ELR (cell line): ENCODE measurements around the gene RETREG1.
"Not testable (repeated sequence)": the region's sequence is repeated elsewhere in the genome, so short reads cannot be mapped to it uniquely, and the experiment has no call there.

Experiments used
- DNase-seq: peaks from one replicate; pipeline ENCODE4 v3.0.0-alpha.2; 2015; ENCODE audit warnings: low read depth

The RETREG1 gene

DNA sequence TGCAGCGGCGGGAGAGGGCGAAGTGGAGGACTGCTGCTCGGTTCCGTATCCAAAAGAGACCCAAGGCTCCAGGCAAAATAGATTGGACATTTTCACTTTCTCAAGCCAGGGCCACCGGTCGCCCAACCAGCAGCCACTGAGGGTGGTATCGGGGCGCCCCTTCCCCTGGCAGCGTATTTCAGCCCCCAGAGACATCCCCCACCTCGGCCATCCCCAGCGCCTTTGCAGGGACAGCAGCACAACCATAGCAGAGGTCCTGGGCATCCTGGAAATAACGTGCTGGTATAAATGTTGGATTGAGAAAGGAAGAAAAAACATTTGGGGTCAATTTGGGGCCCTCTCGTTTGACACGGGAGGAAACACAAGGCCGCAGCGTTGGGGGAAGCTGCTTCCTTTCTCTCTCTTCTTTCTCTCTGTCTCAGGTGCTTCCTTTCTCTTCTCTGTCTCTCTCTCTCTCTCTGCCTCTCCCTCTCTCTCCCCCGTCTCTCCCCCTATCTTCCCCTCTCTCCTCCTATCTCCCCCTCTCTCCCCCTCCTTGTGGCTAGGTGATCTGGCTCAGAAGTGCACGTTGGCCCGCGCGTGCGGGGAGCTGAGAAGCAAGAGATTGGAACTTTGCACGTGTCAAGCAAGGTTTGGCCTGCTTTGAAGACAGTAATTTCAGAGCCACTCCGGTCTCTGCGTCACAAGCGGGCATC lies 624 bp upstream of the RETREG1 start:
- no peak for DNase-seq

DNA sequence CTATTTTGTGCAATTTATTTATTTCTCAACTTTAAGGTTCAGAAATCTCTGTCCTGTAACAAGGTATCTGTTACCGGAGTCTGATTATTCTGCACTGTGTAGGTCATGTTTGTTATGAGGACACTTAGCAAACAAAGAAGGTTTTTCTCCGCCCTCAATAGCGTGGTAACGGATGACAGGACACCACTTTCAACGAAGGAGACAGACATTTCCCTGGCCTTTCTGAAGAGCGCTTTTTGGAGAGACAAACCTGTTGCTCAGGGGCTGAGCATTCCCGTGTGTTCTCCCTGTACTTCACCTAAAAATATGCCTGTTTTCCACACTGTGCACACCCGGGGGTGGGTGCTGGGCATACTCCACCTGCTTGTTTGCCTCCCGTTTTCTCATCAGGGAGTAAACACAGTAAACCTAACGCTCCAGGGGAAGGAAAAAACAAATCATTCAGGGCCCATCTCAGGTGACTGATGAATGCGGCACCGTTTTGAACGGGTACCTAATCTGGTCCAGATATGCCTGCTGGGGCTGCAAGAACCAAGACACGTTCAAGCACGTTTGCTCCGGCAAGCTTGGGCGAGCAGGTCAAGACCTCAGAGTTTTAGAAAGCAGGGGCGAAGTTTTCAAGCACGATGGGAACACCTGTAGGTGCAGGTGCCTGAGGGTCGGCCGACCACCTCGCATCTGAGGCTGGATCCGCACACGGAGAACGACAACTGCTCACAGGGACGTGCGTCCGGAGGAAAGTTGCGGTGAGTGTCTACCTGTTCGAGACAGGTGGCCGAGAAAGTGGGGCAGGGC lies 859 bp downstream of the RETREG1 start:
- DNase-seq = no peak

DNA sequence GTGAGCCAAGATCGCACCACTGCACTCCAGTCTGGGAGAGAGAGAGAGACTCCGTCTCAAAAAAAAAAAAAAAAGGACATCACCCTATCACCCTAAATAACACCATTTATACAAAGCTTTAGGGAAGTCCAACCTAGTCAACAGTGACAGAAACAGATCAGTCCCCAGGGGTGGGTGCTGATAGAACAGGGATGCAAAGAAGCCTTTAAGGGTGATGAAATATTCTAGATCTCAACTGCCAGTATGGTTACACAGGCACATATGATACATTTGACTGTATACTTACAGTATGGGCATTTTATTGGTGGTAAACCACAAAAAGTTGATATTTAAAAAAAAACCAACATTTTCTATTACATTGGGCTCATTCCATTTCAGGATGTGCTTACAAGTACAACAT lies 4.8 kb downstream of the RETREG1 start:
- DNase-seq = no peak

DNA sequence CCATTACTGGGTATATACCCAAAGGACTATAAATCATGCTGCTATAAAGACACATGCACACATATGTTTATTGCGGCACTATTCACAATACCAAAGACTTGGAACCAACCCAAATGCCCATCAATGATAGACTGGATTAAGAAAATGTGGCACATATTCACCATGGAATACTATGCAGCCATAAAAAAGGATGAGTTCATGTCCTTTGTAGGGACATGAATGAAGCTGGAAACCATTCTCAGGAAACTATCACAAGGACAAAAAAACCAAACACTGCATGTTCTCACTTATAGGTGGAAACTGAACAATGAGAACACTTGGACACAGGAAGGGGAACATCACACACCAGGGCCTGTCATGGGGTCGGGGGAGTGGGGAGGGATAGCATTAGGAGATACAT lies 5.9 kb downstream of the RETREG1 start:
- DNase-seq = not testable (repeated sequence)

DNA sequence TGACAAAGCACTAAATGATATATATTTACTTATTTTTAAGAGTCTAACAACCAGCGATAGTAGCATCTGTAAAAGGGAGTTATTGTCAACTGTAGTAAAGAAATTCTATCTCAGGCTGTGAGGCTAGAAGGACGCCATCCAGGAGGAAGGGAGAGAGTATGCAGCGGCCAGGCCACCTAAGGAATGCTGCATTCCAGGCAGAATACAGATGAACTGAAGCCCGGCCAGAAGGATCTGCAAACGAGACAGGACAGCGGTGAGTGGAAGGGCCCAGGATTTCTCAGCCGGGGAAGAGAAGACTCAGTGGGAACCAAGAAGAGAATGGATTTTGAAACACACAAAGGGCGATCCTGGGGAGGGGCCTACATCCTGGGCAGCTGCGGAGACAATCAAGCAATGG lies 7.4 kb downstream of the RETREG1 start:
- no peak for DNase-seq

DNA sequence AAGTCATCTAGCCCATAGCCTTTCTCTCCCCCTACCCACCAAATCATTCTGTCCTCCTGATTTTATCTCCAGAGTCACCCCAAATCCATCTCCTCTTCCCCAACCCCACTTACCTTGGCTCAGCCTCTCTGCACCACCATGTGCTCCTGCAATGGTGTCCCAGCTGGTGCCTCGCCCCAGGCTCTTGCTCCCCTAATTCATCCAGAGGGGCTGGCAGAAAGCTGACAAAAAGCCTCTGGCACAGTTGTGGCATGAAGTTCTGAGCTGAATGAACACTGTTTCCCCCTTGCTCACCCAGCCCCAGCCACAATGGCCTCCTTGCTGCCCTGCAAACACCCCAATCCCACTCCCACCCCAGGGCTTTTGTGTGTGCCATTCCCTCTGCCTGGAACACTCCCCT lies 10.2 kb downstream of the RETREG1 start:
- no peak for DNase-seq

DNA sequence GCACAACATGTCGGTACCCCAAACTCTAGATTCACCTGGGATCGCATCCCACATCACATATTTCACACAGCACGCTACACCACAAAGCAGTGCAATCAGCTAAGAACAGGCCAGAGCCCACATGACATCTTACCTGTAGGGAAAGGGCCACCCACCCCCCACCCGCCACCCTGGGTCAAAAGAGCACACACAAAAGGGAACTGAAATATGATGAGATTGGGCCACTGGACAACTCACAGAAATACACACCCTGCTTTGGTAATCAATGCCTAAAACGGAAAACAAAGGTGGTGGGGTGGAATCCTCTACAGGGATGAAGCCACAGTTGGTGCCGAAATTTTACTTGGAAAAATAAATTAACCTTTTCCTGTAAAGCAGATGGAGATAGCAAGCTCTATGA lies 13.1 kb downstream of the RETREG1 start:
- DNase-seq = no peak

DNA sequence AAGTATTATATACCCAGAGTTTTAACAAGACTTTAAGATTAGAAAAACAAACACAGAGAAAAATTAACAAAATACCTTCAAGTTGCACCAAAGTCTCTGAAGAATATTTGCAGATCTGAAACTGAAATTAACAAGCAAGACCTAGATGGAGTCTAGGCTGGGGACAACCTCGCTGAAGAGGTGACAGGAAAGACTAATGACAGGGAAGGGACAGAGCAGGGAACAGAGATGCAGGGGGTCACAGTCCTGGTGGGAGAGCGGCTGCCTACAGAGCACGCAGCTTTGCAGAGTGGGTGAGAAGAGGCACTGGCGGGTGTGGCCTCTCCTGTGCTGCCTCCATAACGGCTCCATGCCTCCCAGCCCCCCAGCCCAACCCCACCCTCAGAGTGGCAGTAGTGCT lies 13.5 kb downstream of the RETREG1 start:
- DNase-seq = no peak

DNA sequence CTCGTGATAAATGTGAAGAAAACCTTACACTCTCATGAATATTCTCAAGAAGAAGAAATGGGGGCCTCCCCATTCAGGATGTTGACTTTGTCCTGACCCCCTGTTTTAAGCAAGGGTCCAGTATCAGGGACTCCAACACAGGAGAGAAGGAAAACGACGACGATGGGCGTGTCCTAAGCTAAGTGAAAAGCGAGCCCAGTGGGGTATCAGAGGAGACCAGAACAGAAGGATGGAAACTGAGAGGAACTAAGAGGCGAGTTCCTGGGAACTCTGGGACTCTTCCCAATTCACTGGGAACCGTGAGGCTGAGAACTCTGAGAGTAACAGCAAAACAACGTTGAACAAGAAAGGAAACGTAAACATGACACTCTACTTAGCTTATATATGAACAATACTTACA lies 14.6 kb downstream of the RETREG1 start:
- no peak for DNase-seq

DNA sequence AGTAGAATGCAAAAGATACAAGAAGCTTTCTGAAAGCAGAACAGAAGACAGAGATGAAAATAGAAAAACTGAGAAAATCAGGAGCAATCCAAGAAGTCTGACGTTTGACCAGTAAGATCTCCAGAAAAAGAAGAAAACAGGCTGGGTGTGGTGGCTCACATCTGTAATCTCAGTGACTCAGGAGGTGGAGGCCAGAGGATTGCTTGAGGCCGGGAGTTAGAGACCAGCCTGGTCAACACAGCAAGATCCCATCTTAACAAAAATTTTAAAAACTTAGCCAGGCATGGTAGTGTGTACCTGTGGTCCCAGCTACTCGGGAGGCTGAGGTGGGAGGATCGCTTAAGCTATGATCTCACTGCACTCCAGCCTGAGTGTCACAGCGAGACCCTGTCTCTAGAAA lies 15.9 kb downstream of the RETREG1 start:
- no peak for DNase-seq

DNA sequence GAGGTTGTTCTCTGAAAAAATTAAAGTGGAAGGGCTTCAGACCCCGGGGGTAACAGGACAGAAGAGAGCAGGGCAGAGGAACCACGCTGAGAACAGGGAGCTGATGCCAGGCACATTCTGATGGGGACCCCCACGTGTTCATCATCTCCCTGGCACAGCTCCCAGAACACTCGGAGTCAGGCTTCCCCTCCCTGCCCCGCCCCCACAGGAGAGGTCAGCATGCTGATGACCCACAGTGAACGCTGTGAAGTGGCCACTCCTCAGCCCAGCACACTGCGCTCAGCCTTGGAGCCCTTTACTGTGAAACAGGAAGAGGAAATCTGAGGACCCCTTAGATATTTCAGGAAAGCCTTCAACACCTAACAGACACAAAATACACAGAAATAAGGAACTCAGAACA lies 16.4 kb downstream of the RETREG1 start:
- DNase-seq = peak; percentile 29

DNA sequence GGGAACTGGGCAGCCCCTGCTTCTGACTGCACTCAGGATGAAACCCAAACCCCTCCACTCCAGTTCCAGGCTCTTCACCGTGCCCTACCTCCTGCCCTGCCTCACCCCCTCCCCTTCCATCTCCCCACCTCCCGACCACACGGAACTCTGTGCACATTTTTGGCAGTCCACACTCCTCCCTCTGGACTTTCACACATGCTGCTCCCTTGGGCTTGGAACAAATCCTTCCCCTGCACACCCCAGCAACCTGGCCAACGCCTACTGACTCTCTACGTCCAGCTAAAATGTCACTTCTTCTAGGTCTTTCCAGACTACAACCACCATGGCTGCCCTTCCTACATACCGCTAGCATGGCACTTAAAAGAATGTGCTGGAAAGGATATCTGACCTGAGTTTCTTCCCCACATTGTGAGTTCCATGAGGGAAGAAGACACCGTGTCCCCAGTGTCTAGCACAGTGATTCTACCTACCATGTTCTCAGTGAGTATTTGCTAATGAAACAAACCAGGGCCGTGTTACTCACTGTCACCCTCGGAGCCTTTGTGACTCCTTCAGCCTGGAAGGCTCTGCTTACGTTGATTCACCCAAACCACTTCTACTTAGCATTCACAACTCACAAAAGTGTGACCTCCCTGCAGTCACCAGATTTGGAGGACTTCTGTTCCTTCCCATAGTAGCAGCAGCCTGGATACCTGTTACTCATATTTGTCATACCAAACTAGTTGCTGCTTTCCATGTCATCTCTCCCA lies 18.7 kb downstream of the RETREG1 start:
- DNase-seq = no peak

DNA sequence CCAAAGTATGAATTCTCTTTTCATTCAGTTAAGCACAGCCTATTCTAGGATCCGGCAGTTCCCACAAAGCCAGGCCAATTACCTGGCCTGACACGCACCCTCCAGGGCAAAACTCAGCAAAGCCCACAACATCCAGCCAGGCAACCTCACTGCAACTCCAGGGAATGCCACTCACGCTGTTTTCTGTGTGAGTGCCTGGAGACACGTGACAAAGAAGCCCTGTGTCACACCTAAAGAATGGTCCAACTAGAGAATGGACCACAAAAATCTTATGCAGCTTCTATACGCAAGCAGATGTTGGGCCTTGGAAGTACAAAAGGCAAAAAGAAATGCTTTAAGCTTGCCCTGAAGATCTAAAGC lies 20.2 kb downstream of the RETREG1 start:
- peak; percentile 42 for DNase-seq

DNA sequence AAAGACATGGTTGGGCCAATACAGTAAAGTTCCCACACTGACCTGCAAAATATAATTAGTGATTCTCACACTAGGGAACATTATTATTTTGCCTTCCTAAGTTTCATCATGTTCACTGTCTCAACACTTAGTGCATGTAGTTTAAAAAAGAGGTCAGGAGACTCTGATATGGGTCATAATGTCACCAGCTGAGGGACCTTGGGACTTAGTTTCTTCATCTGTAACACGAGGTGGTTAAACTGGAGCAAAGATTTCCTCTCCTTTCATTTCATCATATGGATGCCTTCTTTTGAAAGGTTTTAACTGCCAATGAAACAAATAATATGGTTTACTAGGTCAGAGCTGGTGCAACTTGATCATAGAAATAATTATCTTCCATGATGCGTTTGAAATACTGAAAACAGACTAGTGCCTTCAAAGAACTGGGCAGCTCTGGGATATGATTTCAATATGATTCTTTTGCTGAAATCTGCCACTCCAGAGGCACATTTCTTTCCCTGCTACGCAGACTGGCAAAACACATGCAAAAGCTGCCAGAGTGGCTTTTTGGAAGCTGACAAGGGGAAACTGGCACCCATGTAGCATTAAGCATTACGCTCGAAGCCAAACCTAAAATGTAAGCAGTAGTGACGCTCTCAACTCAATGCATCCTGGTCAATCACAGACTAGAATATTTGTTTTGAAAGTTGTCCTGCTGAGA lies 20.8 kb downstream of the RETREG1 start:
- no peak for DNase-seq

DNA sequence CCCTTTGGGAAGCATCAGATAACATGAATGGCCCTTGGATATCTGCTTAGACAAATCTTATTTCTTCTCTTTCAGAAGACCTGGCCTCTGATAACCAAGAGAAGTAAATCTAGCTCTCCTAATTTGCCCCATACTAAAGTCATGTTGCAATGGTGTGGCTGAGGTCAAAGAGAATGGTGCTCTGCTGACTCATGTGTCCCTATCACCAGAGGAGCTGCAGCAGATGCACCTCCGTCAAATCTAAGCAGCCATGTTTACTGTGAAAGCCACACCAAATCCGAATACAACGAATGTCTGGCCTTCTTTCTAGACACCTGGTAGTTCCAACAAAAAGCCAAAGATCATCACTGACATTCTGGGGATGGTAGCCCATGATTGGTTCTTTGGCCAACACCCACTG lies 23.2 kb downstream of the RETREG1 start:
- DNase-seq = peak; percentile 16

DNA sequence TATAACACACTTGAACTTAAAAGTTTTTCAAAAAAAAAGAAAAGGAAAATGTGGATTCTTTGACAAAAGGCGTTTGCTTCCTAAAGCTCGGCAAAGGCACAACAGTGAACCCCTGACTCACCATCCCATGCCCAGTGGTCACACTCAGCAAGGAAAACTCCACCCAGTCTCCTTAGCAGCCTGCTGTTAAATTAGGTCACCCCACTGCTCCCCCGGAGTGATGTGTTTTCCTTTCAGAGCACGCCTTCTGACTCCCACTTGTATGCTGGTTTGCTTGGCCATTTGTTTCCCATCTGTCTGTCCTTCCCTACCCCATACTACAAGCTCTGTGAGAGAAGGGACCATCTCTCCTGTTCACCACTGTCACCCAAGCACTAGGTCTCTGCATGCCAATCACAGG lies 23.8 kb downstream of the RETREG1 start:
- DNase-seq = peak; percentile 76

DNA sequence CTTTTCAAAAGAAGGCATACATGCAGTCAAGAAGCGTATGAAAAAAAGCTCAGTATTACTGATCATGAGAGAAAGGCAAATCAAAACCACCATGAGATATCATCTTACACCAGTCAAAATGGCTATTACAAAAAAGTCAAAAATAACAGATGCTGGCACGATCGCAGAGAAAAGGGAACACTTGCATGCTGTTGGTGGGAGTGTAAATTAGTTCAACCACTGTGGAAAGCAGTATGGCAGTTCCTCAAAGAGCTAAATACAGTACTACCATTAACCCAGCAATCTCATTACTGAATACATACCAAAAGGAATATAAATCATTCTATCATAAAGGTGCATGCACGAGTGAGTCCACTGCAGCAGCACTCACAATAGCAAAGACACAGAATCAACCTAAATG lies 24.5 kb downstream of the RETREG1 start:
- DNase-seq = no peak

DNA sequence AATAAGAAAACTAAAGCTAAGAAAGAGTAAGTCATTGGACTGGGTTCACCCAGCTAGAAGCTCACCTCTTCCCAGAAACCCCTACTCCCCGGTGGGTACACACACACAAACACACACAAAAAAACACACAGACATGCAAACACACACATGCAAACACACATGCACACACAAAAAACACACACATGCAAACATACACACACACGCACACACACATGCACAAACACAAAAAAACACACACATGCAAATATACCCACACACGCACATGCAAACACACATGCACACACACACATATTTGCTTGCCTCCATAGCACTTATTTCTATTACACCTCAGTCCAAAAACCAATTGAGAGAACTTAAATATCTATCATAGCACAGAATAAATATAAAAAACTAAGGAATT lies 26.1 kb downstream of the RETREG1 start:
- DNase-seq = no peak

DNA sequence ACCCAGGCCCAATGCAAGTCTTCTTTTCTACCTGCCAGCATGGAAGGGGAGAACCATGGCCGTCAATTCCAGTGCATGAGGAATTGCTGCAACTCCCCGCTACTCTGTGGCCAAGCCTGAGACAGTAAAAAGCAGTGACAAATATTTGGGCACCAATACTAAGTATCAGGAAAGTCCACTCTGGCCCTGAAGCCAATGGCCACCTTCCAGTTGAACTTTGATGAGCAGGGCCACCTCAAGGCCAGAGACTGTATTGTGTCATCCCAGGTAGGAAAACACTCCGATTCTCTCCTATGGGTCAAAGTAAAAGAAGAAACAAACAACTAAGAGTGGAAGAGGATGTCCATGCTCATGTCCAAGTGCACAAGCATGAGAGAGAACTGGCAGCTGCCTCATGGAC lies 27.1 kb downstream of the RETREG1 start:
- no peak for DNase-seq

DNA sequence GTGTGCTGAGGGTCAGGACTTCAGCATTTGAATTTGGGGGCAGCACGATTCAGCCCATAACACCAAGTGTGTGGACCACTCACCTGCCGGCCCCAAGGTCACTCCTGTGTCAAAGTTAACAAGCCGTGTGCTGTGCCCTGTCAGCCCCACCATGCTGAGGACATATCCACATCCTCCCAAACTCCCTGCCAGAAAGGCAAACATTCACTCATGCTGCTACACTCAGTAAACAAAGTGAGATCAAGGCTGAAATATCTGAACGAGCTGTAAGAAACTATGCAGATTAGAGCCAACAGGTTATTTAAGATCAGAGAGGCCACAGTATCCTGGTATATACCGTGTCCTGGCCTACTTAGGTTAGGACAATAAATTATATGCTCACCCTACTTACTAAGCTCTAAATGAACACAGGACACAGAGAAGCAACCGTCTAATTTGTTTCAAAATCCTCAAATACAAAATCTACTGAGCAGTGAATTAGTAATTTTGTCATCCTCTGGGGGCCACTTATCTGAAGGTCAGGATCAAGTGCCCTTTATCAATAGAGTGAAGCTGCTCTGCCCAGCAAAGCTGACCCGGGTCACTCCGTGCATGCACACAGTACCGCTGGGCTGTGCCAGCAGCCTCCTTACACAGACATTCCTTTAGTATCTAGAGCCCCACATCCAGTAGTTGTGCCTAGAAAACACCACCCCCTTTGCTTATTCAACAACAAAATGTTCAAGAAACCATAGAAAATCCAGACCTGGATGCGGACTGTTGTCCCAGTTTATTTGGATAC lies 28.2 kb downstream of the RETREG1 start:
- no peak for DNase-seq

DNA sequence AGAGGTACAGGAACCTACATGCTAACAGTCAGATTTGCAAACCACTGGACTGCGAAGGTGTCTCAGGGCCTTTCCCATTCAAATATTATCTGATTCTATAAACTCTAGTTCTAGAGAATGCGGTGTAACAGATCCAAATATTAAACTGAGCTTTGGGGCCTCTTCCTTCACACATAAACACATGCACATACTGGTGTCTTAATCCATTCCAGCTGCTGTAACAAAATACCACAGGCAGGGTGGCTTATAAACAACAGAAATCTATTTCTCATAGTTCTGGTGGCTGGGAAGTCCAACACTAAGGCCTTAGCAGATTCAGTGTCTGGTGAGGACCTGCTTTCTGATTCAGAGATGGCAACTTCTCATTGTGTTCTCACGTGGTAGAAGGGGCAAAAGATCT lies 30.2 kb downstream of the RETREG1 start:
- no peak for DNase-seq
